Mesothelial cell of epicardium (in vitro differentiated cells): Measurements from ENCODE around the gene TSFM. TPM values are rescaled to one million over a fixed set of nuclear protein-coding genes. Genes with fewer than 3 reads are reported as not detected.
A peak's percentile ranks its signal among the peaks of the same experiment; 100 is the strongest.

Source experiments
- DNase-seq, 2 experiments: peaks; one replicate each; pipeline ENCODE4 v3.0.0; 2021; ENCODE audit warnings: low spot score in 2 of 2; ENCODE audit not compliant: unreplicated experiment in 2 of 2
- H3K27ac Mint-ChIP-seq: 2 replicates; pipeline ENCODE4 v1.8.0; 2021; ENCODE audit warnings: mixed read lengths
- H3K27me3 Mint-ChIP-seq: 2 replicates; pipeline ENCODE4 v1.8.0; 2021; ENCODE audit warnings: low read depth, mixed read lengths
- H3K36me3 Mint-ChIP-seq: 2 replicates; pipeline ENCODE4 v1.8.0; 2021; ENCODE audit warnings: mixed read lengths
- H3K4me1 Mint-ChIP-seq: 2 replicates; pipeline ENCODE4 v1.8.0; 2021; ENCODE audit warnings: mixed read lengths
- H3K4me3 Mint-ChIP-seq: 2 replicates; pipeline ENCODE4 v1.8.0; 2021; ENCODE audit warnings: mild to moderate bottlenecking, moderate library complexity, mixed read lengths
- H3K9me3 Mint-ChIP-seq: 2 replicates; pipeline ENCODE4 v1.8.0; 2021; ENCODE audit warnings: mixed read lengths
- total RNA-seq: library from RNA; stranded (reverse); gene quantifications from 3 replicates; pipeline ENCODE4 v1.2.1, GENCODE V29; 2021
- TF ChIP-seq, protein P1 (sequence below): fragments of 200-600 bp; sonication (generic); IDR thresholded peaks from one replicate; pipeline ENCODE4 v1.5.0; 2021; ENCODE audit warnings: antibody characterized with exemption; ENCODE audit not compliant: unreplicated experiment

Gene TSFM
- total RNA-seq, 1 donor from 2014 or later: 23.4 TPM

DNA sequence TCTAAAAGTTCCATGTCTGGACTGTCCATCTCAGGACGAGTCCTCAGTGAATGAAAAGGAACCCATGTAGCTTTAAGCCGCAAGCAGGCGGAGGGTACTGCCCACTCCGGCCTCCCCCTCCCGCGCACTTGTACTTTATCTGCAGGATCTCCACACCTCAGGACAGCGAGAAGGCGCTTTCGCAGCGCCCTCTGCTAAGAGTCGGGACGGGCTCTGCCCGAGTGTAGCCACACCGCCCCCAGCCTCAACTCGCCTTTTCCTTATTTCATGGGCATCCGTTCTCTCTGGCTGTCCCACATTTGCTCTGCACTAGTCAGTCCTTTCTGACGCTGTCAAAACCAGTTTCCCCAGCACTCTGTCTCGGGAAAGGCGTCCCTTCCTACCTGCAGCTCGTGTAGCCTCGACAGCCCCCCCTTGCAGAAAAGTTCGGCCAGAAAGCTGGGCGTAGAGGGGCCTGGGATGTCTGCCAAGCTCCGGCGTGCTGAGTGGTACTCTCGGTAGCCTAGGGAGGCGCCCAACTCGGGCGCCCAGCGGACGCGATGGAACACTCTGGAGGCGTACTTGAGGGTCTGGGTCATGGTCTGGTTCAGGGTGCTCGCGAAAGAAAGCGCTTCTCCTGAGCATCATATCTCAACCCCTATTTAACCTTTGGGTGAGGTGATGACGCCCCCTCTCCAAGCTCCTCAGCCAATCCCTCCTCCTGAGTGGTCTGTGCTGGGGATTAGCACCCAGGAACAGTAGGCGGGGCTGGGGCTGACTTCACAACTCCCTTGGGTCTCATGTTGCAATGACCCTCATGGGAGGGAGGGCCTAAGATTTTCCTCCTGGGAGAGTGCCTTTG lies 15.9 kb upstream of the TSFM start, which contains the start of gene CYP27B1:
CYP27B1 (minus strand) TSS at position 615 of the 841 bp plus-strand sequence; CDS start at position 578, 37 bp downstream.
- no peak for DNase-seq
- Mint-ChIP-seq H3K27ac (no peak within 1 kb of the TSS), H3K9me3 (no peaks in the 10 kb centered on the region), H3K27me3 (peaks cover 67% of the 10 kb centered on the region), H3K4me3 (peak within 1 kb of the TSS; percentile 53), H3K4me1 (peaks cover 27% of the 10 kb centered on the region), H3K36me3 (peaks cover 8% of the 10 kb centered on the region)
- TF ChIP-seq, protein P1, sequence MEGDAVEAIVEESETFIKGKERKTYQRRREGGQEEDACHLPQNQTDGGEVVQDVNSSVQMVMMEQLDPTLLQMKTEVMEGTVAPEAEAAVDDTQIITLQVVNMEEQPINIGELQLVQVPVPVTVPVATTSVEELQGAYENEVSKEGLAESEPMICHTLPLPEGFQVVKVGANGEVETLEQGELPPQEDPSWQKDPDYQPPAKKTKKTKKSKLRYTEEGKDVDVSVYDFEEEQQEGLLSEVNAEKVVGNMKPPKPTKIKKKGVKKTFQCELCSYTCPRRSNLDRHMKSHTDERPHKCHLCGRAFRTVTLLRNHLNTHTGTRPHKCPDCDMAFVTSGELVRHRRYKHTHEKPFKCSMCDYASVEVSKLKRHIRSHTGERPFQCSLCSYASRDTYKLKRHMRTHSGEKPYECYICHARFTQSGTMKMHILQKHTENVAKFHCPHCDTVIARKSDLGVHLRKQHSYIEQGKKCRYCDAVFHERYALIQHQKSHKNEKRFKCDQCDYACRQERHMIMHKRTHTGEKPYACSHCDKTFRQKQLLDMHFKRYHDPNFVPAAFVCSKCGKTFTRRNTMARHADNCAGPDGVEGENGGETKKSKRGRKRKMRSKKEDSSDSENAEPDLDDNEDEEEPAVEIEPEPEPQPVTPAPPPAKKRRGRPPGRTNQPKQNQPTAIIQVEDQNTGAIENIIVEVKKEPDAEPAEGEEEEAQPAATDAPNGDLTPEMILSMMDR: no peak

DNA sequence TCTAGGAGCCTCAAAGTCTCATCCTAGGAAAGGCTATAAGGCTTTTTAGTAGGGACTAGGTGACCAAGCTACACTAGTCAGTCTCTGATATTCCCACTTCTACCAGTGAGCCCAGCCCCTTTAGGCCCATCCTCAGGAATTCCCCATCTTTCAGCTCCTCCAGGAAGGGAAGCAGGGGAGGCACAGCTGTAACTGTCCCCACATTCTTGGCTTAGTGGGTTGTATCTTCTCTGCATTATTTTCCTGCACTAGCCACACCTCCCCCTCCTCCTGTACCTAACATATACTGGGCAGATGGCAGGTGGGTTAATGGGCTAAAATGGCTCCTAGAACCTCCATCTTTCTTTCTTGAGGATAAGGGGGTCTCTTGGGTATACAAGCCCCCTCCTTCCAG lies 15.3 kb upstream of the TSFM start:
- Mint-ChIP-seq H3K4me1 (peaks cover 30% of the 10 kb centered on the region), H3K4me3 (no peak overlapping the region), H3K36me3 (peaks cover 8% of the 10 kb centered on the region), H3K27me3 (peaks cover 62% of the 10 kb centered on the region), H3K27ac (no peak overlapping the region), H3K9me3 (no peaks in the 10 kb centered on the region)
- no peak for DNase-seq
- TF ChIP-seq, protein P1: no peak

DNA sequence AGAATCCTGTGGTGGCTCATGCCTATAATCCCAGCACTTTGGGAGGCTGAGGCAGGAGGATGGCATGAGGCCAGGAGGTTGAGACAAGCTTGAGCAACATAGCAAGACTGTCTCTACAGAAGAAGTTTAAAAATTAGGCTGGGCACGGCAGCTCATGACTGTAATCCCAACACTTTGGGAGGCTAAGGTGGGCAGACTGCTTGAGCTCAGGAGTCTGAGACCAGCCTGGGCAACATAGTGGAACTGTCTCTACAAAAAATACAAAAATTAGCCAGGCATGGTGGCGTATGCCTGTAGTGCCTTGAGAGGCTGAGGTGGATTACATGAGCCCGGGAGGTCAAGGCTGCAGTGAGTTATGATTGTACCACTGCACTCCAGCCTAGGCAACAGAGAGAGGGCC lies 14.7 kb upstream of the TSFM start:
- Mint-ChIP-seq H3K27me3 (peaks cover 56% of the 10 kb centered on the region), H3K27ac (no peak overlapping the region), H3K4me1 (peaks cover 31% of the 10 kb centered on the region), H3K4me3 (no peak overlapping the region), H3K36me3 (peaks cover 8% of the 10 kb centered on the region), H3K9me3 (no peaks in the 10 kb centered on the region)
- no peak for DNase-seq
- TF ChIP-seq, protein P1: no peak

DNA sequence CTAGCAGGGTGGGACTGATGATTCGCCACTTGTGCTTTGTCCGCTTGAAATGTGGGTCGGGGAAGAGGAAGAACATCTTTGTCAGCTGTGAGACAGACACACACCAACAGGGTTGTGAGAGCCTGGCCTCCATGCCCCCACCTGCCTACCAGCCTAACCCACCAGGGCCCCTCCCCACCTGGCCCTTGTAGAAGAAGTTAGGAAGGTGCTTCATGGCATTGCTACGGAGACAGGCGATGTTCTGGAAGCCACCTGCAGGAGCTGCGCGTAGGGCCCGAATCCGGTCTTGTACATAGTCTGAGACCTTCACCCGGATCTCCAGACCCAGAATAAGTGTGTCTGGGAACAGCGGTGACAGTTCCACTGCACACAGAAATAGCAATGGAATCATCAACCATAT lies 13.0 kb upstream of the TSFM start:
- TF ChIP-seq, protein P1: no peak
- peaks cover 34% of the 10 kb centered on the region for H3K4me1 Mint-ChIP-seq
- no peaks in the 10 kb centered on the region for H3K9me3 Mint-ChIP-seq
- H3K4me3 Mint-ChIP-seq: no peak overlapping the region
- peaks cover 39% of the 10 kb centered on the region for H3K27me3 Mint-ChIP-seq
- H3K27ac Mint-ChIP-seq: no peak overlapping the region
- DNase-seq: no peak
- H3K36me3 Mint-ChIP-seq: peaks cover 8% of the 10 kb centered on the region

DNA sequence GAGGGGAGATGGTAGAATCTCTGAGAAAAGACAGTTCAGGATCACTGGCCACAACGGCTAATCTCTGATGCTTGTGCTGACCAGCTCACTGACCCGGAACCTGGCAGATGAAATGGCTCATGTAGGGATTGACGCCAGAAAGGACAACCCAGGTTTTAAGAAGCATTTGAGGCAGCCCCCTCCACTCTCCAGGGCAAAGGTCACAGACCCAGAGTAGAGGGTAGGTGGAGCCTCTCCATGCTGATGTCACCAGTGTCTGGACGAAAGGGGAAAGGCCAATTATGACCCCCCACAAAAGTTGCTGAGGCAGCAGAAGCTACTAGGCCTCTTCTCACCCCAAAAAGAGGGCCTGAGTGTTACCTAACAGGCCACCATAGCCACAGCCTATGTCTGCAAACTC lies 11.9 kb upstream of the TSFM start:
- peaks cover 28% of the 10 kb centered on the region for H3K27me3 Mint-ChIP-seq
- no peaks in the 10 kb centered on the region for H3K9me3 Mint-ChIP-seq
- H3K36me3 Mint-ChIP-seq: peaks cover 8% of the 10 kb centered on the region
- peak overlapping the region; percentile 36 for H3K4me3 Mint-ChIP-seq
- TF ChIP-seq, protein P1: no peak
- no peak for DNase-seq
- peaks cover 27% of the 10 kb centered on the region for H3K4me1 Mint-ChIP-seq
- no peak overlapping the region for H3K27ac Mint-ChIP-seq
